Measurements from ENCODE around the gene MIER2.

Gene MIER2

DNA sequence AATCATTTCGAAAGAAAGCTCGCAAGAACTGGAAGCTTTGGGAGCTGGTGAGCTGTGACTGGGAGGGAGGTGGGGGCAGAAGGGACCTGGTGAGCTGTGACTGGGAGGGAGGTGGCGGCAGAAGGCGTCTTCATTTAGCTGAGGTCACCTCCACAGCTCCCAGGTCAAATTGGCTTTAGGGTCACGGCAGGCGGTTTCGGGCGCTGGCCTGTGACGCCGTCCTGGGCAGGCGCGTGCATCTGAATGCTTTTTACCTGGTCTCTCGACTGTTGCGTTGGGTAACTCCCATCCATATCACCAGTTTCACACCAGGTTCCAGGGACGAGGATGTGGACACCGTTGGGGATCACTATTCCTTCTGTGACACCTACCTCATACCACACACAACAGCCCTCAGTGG lies 35.2 kb upstream of the MIER2 start:
- no peak overlapping the region for H3K27ac ChIP-seq
- H3K9ac ChIP-seq, result no peak overlapping the region
- peaks cover 6 to 24% (median 18%) of the 10 kb centered on the region in 10 experiments; a peak in 18 of 20 replicates for H3K4me1 ChIP-seq
- H3K9me3 ChIP-seq (replicated peaks in 1 of 11), result peaks cover 46 to 71% (median 65%) of the 10 kb centered on the region in 11 experiments
- peak overlapping the region in 4 of 10 experiments; percentile 6 to 29 (median 12); a peak in 5 of 20 replicates for H3K4me3 ChIP-seq
- H3K36me3 ChIP-seq, result no peaks in the 10 kb centered on the region
- no peaks in the 10 kb centered on the region for H4K20me1 ChIP-seq
- no peaks in the 10 kb centered on the region for H3K27me3 ChIP-seq
- H3K4me2 ChIP-seq, result no peak overlapping the region
- no peak for TF ChIP-seq Cebpa-rat (IDR thresholded peaks at IDR 0.05)

DNA sequence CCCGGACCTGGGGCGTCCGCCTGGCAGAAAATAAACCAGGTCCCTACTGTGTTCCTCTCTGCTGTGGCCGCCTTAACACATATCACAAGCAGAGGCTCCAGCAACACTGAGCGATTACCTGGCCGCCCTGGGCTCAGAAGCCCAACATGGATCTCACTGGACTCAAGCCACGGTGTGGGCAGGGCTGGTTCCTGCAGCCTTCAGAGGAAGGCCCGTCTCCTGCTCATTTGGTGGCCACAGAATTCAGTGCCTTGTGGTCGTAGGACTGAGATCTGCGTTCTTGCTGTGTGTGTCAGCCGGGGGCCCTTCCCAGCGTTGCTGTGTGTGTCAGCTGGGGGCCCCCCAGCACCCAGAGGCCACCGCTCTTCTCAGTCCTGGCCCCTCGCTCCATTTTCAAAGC lies 34.1 kb upstream of the MIER2 start:
- no peak overlapping the region for H3K27ac ChIP-seq
- 0 out of 20 replicates have a peak overlapping the region, but pooled peaks of 1 of the 10 experiments have one; percentile 10 for H3K4me3 ChIP-seq
- no peaks in the 10 kb centered on the region for H3K36me3 ChIP-seq
- no peaks in the 10 kb centered on the region for H3K27me3 ChIP-seq
- no peak overlapping the region for H3K4me2 ChIP-seq
- peaks cover 40 to 60% (median 55%) of the 10 kb centered on the region in 11 experiments for H3K9me3 ChIP-seq (replicated peaks in 1 of 11)
- H3K9ac ChIP-seq, result no peak overlapping the region
- H3K4me1 ChIP-seq, result peaks cover 6 to 14% (median 10%) of the 10 kb centered on the region in 10 experiments; a peak in 18 of 20 replicates
- TF ChIP-seq Cebpa-rat (IDR thresholded peaks at IDR 0.05), result no peak
- H4K20me1 ChIP-seq, result no peaks in the 10 kb centered on the region

DNA sequence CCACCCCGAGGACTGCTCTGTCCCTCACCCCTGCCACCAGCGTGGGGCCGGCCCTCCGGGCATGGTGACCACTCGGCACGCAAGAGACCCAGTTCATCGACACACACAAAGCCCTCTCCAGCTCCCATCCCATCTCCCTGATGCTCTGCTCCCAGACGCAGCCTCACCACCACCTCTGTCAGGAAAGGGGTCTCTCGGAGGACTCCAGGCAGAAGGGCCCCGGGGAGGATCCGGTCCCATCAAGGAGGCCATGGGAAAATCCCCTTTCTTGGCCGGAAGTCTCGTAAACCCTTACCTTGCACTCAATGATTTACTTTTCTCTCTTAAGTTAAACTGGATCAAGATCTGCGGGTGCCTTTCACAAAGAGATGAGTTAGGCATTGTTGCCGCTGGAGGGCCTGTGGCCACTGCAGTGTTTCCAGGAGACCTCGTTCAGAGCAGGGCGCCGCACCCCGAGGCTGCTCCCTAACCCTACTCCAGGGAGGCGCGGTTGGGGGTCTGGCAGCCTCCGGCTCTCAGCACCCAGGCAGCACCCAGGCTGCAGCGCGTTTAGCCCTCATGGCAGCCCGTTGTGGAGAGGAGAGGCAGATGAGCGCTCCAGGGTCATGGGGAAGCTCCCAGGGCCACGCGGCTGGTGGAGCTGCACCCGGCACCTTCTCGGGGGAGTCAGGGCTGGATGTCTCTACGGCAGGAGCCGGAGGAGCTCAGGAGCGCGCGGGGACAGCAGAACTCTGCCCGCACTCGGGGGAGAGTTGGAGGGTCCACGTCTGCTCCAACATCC lies 33.4 kb upstream of the MIER2 start:
- TF ChIP-seq Cebpa-rat (IDR thresholded peaks at IDR 0.05), result no peak
- Histone ChIP-seq H3K9me3 (replicated peaks in 1 of 11) (peaks cover 33 to 53% (median 48%) of the 10 kb centered on the region in 11 experiments), H3K4me3 (no peak overlapping the region), H3K27me3 (no peaks in the 10 kb centered on the region), H3K4me1 (peaks cover 2 to 6% (median 5%) of the 10 kb centered on the region in 10 experiments; a peak in 18 of 20 replicates), H3K36me3 (no peaks in the 10 kb centered on the region), H3K27ac (no peak overlapping the region), H3K9ac (no peak overlapping the region), H4K20me1 (no peaks in the 10 kb centered on the region), H3K4me2 (no peak overlapping the region)

DNA sequence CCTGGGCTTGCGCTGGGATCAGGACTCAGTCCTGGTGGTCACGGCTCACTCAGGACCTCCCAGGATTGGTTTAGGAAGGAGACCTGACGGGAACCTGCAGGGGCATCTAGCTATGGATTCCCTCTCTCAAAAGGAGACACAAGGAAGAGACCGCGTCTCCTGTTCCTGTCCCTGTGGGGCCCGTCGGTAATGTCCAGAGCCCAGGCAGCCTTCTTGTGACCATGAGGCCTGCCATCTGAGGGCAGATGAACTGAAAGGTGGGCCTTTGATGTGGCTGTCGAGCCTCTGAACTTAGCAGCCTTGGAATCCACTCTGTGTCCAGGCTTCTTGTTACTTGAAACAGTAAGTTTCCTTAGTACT lies 31.5 kb upstream of the MIER2 start:
- no peaks in the 10 kb centered on the region for H3K4me1 ChIP-seq
- no peak overlapping the region for H3K9ac ChIP-seq
- no peaks in the 10 kb centered on the region for H4K20me1 ChIP-seq
- no peak for TF ChIP-seq Cebpa-rat (IDR thresholded peaks at IDR 0.05)
- H3K9me3 ChIP-seq (replicated peaks in 1 of 11), result peaks cover 30 to 35% (median 33%) of the 10 kb centered on the region in 11 experiments
- H3K27ac ChIP-seq, result no peak overlapping the region
- no peaks in the 10 kb centered on the region for H3K27me3 ChIP-seq
- H3K4me3 ChIP-seq, result no peak overlapping the region
- H3K4me2 ChIP-seq, result no peak overlapping the region
- H3K36me3 ChIP-seq, result no peaks in the 10 kb centered on the region

DNA sequence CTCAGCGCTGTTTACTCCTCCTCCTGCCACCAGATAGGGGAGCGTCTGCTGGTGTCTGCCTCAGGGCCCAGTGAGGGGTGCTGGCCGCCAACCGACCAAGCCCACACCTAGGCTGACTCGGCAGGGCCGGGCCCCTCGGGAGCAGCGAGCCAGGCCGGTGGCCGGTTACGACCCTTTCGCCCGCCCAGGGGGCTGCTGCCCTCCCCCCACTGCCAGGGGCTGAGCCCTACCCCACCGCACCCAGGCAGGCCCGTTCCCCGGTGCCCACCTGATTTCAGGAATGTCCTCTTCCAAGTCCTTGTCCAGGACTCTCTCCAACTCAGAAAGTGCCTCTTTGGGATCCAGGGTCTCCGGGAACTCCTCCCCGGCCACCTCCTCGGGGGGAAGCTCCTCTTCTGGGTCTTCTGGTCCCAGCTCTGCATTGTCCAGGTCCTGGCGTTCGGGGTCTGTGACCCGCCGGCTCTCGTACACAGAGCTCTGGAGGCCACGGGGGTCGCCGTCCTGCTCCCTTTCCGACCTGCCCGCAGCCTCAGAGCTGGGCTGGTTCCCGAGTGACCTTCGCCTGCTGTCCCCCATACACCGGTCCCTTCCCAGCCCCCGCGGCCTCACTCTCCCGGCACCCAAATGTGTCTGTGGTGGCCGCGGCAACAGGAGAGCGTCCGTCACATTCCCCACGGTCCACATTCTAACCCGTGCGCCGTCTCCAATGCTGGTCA lies 31.0 kb upstream of the MIER2 start:
- Histone ChIP-seq H3K9ac (no peak overlapping the region), H3K4me3 (no peak overlapping the region), H3K4me2 (no peak overlapping the region), H3K36me3 (no peaks in the 10 kb centered on the region), H3K27me3 (no peaks in the 10 kb centered on the region), H4K20me1 (no peaks in the 10 kb centered on the region), H3K27ac (no peak overlapping the region), H3K4me1 (no peaks in the 10 kb centered on the region), H3K9me3 (replicated peaks in 1 of 11) (peaks cover 28 to 36% (median 29%) of the 10 kb centered on the region in 11 experiments)
- no peak for TF ChIP-seq Cebpa-rat (IDR thresholded peaks at IDR 0.05)

DNA sequence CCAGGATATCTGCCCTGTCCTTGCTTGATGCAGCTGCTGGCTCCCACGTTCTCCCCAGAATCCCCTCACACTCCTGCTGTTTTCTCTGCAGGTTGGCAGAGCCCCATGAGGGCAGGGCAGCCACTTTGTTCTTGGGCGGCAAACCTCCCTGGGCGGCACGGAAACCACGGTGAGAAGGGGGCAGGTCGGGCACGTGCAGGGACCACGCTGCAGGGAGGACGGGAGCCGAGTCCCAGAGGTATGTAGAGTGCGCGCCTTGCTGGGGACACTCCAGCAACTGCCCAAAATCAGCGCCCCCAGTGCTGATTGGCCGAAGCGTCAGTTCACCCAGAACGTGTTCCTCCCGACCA lies 30.3 kb upstream of the MIER2 start:
- no peaks in the 10 kb centered on the region for H4K20me1 ChIP-seq
- H3K9me3 ChIP-seq (replicated peaks in 1 of 11), result peaks cover 22 to 29% (median 26%) of the 10 kb centered on the region in 11 experiments
- no peaks in the 10 kb centered on the region for H3K4me1 ChIP-seq
- no peak overlapping the region for H3K27ac ChIP-seq
- no peak overlapping the region for H3K9ac ChIP-seq
- no peaks in the 10 kb centered on the region for H3K36me3 ChIP-seq
- H3K27me3 ChIP-seq, result no peaks in the 10 kb centered on the region
- TF ChIP-seq Cebpa-rat (IDR thresholded peaks at IDR 0.05), result no peak
- H3K4me2 ChIP-seq, result no peak overlapping the region
- H3K4me3 ChIP-seq, result no peak overlapping the region

DNA sequence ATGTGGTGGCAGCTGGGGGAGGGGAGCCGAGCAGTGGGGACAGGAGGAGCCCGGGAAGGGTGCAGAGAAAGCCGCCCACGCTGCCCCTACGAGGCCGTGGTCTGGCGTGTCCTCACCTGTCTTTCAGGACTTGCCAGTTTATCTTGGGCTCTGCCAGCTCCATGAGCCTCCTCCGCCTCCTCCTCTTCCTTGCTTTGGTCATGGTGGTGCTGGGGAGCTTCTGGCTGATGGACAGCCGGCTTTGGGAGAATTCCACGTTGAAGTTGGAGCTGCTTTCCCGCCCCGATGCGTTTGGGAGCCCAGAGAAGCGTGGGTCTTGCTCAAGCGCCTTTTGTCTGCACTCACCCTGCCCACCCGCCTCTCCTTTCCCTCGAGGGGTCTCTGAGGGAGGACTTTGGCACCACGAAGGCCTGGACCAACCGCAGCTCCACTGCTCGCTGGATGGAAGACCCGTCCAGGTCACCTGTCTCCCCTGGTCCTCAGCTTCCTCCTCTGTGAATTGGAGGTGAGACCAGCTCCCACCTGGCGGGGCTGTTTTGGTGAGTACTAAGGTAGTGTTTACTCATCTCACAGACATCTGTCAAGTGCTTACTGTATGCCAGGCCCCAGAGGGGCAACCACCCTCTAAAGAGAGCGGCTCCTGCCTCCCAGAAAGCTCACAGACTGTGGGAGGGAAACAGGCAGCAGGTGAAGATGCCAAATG lies 29.7 kb upstream of the MIER2 start:
- H3K27me3 ChIP-seq, result no peaks in the 10 kb centered on the region
- no peak overlapping the region for H3K27ac ChIP-seq
- H3K4me2 ChIP-seq, result no peak overlapping the region
- no peak overlapping the region for H3K9ac ChIP-seq
- no peaks in the 10 kb centered on the region for H3K36me3 ChIP-seq
- no peaks in the 10 kb centered on the region for H3K4me1 ChIP-seq
- peaks cover 16 to 26% (median 21%) of the 10 kb centered on the region in 11 experiments for H3K9me3 ChIP-seq (replicated peaks in 1 of 11)
- no peak overlapping the region for H3K4me3 ChIP-seq
- no peaks in the 10 kb centered on the region for H4K20me1 ChIP-seq
- TF ChIP-seq Cebpa-rat (IDR thresholded peaks at IDR 0.05), result no peak

DNA sequence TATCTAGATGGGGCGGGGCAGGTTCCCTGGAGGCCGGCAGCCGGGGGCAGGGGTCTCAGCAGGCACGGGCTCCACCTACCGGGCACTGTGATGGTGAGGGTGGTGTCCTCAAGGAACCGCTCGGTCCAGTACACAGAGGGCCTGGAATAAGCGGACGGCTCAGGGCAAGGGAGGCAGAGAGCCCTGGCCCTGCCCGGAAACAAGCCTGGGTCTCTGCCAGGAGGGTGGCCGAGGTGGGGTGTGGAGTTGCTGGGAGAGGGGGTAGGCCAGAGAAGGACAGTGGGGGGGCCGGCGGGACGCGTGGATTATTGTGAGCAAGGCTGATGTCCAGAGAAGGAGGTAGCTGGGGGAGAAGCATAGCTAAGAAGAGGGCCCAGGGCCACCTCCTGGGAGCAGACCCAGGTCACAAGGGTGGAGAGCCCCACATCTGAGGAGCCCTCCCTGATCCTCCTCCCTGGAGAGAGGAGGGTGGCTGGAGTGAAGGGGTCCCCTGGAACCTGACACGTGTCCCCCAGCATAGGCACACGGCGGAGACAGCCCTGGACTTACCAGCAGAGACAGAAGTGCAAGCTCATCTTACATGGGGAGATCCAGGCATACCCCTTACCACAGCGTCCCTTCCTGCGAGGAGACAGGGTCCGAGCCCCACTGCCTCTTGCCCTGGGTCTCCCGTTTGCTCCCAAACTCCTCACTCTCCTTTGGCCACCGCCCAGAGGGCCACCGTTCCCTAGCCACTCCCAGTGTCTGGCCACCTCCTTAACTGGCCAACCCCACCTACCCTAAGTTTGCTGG lies 29.0 kb upstream of the MIER2 start:
- Histone ChIP-seq H3K27ac (no peak overlapping the region), H3K4me2 (no peak overlapping the region), H3K4me3 (no peak overlapping the region), H4K20me1 (no peaks in the 10 kb centered on the region), H3K36me3 (no peaks in the 10 kb centered on the region), H3K9ac (no peak overlapping the region), H3K9me3 (replicated peaks in 1 of 11) (peaks cover 9 to 20% (median 13%) of the 10 kb centered on the region in 11 experiments), H3K27me3 (no peaks in the 10 kb centered on the region), H3K4me1 (no peaks in the 10 kb centered on the region)
- TF ChIP-seq Cebpa-rat (IDR thresholded peaks at IDR 0.05), result no peak

All from BLaER1 treated with 17β-estradiol and CSF1 and Interleukin-3, amounts not matched to agents 10 nM and 100 nM (cell line).